DMS53 treated with DMSO at 0.1 percent for 48 hours (cell line): Measurements from ENCODE around the gene LTB4R2.

Experiments used
- DNase-seq: peaks from one replicate; lab custom pipeline; 2025; ENCODE audit not compliant: unreplicated experiment; lab: John Stamatoyannopoulos, UW

LTB4R2 gene

DNA sequence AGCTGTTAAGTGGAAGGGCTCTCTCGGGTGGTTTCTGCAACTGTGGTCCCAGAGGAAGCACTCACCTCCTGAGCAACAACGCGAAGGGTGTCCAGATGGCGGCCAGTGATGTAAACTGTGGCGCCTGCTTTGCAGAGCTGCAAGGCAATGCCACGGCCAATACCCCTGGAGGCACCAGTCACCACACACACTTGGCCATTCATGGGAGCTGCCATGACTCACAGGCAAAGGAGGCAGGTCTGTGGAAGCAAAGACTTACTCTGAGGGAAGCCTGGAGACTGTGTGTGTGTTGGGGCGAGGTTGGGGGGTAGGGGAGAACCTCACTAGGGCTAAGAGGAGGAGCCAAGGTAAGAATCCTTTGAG lies 11.1 kb upstream of the LTB4R2 start:
- no peak for DNase-seq

DNA sequence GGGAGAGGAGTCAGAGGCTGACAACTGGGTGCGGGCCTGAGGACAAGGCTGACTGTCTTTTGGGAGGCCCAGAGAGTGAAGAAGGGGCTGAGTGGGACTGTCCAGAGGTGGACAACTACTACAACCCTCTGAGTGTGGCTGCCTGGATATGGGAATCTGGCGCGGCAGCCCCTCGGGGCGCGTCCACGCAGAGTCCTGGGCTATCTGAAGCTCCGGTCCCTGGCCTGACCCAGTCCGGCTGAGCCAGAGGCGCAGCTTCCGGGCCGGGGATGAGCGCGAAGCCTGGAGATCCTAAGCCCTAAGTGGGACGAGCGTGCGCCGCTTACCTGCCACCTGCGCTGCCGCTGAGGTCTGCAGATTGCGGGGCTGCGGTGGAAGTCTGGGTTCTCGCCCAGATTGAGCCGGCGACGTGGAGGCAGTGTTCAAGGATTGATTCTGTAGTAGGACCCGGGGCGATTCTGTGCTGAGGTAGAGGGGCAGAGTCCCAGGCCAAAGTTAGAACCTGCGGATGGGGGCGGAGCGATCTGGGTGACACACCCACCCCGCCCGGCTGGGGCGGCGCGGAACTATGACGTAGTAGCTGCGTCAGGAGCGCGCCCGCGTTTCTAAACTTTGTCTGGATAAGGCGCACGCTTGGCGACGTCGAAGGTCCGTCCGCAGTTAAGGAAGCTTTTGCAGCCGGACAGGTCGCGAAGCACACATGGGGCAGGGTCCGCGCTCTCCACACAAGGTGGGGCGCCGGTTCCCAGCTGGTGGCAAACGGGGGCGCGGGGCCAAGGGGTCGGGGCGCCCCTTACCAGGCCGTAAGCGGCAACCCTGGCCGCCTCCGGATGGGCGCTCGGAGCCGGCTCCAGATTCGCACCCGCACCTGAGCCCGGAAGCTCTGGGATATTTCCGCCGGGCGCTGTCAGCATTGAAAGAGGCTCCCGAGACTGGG lies 10.4 kb upstream of the LTB4R2 start, which contains the start of the genes DHRS1 and NOP9:
DHRS1 (minus strand) TSS at position 526 of the 937 bp plus-strand sequence. CDS start 674 bp downstream, outside the sequence.
NOP9 (plus strand) TSS at position 596 of the 937 bp plus-strand sequence; CDS start at position 701, 105 bp downstream.
- DNase-seq = peak; percentile 54

DNA sequence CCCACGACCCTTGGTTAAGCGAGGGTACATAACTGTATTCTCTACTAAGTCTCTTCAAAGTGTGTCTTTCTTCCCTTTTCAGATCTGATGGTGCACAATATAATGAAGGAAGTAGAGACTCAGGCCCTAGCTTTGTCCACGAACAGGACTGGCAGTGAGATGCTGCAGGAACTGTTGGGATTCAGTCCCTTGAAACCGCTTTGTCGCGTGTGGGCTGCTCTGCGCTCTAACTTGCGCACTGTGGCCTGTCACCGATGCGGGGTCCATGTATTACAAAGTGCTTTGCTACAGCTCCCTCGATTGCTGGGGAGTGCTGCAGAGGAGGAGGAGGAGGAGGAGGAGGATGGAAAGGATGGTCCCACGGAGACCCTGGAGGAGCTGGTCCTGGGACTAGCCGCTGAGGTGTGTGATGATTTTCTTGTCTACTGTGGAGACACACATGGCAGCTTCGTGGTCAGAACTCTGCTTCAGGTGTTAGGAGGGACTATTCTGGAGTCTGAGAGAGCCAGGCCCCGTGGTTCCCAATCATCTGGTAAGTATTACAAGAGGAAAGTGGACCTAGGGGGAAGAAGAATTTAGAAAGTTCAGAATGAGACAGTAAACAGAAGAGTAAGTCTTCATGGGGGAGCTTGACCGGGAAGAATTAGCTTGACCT lies 9.5 kb upstream of the LTB4R2 start:
- DNase-seq = no peak

DNA sequence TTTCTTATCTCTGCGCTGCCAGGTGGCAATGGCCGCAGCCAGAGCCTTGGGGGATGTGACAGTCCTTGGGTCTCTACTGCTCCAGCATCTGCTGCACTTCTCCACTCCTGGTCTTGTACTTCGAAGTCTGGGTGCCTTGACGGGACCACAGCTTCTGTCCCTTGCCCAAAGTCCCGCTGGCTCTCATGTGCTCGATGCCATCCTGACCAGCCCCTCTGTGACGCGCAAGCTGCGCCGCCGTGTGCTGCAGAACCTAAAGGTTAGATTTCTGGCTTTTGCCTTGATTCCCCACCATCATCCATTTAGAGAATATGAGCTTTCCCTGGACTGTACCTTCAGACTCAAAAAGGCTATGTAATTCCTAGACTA lies 5.9 kb upstream of the LTB4R2 start:
- no peak for DNase-seq

DNA sequence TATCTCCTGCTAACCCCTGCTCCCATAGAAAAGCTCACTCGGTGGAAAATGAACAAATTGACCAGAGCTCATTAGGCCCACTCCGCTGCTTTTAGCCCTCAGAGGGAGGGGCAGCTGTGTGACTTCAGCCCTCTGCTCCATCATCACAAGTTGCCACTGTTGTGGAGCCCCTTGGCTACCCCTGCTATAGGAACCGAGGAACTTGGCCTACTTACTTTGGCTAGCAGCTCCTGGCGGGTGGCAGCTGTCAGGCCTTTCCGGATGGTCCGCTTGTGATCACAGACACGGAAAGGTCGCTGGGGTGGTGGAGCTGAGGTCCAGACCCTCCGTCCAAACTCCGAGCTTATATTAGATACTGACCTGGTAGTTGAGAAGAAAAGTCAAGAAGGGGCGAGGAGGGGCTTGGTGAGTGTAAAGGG lies 2.8 kb upstream of the LTB4R2 start:
- DNase-seq = no peak

DNA sequence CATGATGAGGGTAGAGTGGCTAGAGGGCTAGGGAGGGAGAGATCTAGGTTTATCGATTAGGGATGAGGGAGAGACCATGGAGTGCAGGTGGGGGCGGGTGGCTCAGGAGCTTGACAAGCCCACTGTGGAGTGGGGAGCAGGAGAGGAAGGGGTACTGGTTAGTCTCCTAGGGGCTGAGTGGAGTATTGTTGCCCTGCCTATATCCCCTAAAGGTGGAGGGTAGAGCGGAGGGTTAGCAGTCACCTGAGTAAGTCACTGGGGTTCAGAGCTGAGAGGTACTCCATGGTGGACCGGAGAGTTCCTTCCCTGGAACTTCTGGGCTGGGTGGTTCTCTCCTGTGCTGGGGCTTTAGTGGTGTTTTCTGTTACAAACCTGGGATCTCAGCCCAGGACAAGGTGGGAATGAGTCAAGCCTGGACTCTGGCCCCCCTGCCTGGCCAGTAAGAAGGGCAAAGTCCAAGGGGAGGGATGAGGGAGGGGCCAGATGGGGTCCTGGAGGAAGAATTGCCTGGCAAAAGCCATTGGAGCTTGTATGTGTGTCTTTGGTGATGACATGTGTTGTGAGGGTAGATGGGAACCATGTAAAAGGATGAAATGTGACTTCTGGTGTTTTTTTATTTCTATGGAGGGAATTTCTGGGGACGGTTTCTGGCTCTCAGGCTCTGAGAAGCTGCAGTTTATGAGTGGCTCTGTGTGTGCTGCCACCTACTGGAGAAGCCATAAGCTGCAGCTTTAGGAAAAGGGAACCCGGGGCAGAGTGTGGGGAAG lies 2.2 kb upstream of the LTB4R2 start, which contains the start of gene CIDEB:
CIDEB (minus strand) TSS at position 403 of the 767 bp plus-strand sequence; CDS start at position 284, 119 bp downstream.
- peak; percentile 14 for DNase-seq

DNA sequence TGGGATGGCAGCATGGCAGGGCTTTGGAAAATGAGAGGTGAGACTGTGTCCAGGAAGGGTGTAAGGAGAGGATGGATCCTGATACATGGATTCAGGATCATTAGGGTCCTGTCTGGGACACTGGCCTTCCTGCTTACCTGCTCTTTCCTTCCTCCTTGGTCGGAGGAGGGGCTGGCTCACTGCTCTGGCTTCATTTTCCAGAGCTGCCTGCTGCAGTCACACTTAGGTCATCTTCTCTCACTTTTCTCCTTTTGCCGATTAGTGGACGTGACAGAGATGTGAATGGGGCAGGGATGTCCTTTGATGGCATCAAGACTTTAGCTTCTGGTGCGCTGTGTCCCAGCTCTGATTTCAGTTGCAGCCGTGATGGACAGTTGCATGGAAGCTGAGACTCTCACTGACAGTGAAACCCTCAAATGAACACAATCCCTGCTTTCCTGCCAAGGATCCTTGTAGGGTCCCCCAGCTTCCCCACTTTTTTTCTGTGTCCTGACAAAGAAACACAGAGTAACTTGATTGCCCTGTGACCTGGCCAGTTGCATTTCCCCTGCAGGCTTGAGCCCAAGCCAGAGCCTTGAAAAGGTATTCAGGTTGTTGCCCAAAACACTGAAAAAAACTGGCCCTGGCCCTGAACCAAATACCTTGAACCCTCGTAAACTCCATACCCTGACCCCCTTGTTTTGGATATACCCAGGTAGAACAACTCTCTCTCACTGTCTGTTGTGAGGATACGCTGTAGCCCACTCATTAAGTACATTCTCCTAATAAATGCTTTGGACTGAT lies 1.4 kb upstream of the LTB4R2 start:
- DNase-seq = no peak

DNA sequence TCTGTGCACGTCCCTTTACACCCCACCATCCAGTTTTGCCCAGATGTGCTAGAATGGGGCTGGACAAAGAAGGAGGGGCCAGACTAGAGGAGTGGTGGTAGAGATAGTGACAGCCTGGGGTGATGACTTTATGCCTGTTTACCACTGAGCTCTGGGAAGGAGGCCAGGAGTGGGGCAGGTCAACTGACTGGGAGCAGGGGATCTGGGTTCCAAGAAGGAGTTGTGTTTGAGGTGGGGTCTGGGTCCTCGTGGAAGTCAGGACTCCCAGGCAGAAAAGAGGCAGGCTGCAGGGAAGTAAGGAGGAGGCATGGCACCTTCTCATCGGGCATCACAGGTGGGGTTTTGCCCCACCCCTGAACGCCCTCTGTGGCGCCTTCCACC lies 315 bp downstream of the LTB4R2 start:
- DNase-seq = no peak

DNA sequence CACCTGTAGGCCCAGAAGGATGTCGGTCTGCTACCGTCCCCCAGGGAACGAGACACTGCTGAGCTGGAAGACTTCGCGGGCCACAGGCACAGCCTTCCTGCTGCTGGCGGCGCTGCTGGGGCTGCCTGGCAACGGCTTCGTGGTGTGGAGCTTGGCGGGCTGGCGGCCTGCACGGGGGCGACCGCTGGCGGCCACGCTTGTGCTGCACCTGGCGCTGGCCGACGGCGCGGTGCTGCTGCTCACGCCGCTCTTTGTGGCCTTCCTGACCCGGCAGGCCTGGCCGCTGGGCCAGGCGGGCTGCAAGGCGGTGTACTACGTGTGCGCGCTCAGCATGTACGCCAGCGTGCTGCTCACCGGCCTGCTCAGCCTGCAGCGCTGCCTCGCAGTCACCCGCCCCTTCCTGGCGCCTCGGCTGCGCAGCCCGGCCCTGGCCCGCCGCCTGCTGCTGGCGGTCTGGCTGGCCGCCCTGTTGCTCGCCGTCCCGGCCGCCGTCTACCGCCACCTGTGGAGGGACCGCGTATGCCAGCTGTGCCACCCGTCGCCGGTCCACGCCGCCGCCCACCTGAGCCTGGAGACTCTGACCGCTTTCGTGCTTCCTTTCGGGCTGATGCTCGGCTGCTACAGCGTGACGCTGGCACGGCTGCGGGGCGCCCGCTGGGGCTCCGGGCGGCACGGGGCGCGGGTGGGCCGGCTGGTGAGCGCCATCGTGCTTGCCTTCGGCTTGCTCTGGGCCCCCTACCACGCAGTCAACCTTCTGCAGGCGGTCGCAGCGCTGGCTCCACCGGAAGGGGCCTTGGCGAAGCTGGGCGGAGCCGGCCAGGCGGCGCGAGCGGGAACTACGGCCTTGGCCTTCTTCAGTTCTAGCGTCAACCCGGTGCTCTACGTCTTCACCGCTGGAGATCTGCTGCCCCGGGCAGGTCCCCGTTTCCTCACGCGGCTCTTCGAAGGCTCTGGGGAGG lies 985 bp downstream of the LTB4R2 start, which contains the start of gene LTB4R:
LTB4R (plus strand) TSS at position 857 of the 959 bp plus-strand sequence. CDS start 4,150 bp downstream, outside the sequence.
- DNase-seq = peak; percentile 65

DNA sequence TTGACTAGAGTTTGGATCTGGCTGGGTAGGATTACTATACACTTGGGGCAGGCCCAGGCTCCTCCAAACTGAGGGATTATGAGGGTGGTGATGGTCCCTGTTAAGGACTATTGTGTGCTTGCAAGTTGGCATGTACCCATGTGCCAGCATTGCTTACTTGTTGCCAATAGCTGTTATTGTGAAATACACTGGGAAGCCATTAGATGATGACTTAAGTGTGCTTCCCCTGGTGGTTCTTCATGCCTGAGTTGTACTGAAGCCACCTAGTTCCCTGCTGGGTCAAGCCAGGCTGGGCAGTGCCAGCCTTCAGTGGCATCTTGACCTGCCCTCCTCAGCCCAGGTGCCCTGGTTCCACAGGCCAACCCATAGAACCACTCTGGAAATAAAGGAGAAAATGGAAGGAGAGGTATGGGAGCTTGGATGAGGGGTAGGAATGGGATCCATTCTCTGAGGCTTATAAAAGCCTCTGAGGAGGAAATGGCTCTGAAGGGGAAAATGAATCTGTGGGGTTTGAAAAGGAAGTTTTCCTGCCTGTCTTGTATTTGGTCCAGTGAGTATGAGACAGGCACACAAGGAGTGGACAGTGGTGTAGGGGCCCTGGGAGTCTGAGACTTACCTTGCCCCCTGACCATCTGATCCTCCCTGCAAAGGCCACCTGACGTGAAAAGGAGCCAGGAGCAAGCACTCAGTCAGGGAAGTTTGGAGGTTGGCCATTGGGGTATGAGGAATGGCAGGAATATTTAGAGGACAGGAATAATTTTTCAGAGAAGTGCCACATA lies 2.1 kb downstream of the LTB4R2 start:
- no peak for DNase-seq

DNA sequence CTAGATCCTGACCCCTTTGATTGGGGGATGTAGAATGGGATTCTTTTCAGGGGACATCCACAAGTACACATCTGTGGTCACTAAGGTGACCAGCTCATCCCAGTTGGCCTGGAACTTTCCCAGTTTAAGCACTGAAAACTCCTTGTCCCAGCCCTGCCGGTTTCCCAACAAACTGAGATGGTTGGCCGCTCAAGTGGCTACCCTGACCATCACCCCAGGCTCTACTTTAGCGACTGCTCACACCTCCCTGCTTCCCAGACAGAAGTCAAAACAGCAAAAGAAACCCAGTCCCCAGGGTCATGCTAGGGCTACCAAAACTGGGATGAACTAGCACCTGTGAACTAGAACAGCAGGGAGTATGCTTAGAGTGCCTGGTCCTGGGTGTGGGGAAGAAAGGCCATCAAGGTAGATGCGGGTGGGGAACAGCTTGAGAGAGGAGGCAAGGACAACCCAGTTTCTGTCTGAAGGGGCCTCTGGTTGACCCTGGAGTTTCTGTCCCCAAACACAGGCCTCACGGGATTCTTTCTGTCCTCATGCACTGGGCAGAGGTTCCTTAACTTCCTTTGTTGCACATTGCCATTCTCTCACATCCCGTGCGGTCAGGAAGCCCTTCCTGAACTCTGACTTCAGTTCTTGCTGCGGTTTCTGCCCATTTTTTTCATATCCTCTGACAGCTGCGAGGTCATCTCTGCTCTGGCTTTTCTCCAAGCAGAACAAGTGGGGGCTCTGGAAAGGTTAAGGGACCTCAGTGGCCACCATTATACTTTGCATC lies 3.0 kb downstream of the LTB4R2 start:
- DNase-seq = no peak

DNA sequence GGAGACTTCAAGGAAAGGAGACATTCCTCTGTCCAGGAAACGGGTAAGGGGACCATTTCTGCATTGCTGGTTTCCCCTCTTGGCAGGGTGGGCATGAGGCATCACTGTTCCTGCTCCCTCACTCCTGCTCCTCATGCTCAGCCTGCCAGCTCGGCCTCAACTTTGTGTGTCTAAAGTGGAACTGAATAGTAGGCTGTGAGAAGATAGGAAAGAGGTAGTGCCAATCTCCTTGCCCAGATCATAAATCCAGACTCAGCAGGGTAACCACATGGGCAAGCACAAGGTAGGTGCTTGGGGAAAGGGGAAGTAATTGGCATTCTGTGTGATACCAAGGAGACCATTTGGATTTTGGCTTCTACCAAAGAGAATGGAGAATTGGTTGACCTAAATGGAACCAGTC lies 4.0 kb downstream of the LTB4R2 start:
- no peak for DNase-seq

DNA sequence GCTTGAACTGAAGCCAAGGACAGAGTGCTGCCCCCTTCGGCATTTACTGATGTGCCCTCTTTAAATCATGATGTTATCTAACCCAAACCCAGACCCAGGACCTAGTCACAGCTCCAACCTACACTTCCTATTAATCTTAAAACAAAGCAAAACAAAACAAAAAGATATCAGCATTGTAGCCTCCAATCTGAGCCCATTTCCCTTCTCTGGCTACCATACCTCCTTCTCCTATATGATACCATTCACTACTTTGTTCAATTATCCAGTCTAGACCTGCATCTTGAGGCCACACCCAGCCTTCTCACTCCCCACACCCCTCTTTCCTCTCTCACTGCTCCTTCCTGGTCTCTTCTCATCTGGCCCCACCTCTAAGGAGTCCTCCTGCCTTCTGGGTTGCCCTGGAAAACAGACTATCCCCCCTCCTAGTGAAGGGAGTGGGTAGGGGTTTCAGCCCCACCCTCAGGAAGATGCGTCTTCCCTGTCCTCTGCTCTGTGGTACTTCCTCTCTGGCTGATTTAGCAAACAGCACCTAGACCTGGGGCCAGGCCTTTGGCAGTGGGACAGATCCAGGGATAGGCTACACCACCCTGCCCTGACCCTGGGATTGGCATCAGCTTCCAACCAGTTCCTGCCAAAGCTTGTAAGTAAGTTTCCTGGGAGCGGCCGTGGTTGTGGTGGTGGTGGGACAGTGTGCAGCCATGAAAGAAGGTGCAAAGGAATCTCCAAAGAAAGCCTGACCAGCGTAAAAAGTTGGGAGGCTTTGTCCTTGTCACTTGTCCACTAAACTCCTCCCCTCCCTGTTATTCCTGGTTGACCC lies 4.6 kb downstream of the LTB4R2 start:
- DNase-seq = no peak

DNA sequence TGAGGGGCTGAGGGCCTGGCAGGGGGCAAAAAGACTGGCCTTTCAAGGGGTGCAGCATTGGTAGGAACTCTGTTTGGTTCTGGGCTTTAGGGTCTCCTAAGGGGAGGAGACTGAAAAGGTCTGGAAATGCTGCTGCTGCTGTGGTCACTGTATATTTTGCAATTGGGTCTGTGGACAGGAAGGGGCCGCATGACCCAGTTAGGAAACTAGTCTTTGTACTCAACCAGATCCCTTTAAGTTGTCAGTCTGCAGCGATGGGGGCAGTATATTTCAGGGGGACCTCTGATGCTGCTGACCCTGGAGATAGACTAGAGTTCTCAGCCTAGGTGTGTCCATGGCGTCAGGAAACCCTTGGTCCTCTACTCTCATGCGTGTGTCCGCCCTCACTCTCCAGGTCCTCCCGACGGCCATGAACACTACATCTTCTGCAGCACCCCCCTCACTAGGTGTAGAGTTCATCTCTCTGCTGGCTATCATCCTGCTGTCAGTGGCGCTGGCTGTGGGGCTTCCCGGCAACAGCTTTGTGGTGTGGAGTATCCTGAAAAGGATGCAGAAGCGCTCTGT lies 5.4 kb downstream of the LTB4R2 start:
- no peak for DNase-seq

DNA sequence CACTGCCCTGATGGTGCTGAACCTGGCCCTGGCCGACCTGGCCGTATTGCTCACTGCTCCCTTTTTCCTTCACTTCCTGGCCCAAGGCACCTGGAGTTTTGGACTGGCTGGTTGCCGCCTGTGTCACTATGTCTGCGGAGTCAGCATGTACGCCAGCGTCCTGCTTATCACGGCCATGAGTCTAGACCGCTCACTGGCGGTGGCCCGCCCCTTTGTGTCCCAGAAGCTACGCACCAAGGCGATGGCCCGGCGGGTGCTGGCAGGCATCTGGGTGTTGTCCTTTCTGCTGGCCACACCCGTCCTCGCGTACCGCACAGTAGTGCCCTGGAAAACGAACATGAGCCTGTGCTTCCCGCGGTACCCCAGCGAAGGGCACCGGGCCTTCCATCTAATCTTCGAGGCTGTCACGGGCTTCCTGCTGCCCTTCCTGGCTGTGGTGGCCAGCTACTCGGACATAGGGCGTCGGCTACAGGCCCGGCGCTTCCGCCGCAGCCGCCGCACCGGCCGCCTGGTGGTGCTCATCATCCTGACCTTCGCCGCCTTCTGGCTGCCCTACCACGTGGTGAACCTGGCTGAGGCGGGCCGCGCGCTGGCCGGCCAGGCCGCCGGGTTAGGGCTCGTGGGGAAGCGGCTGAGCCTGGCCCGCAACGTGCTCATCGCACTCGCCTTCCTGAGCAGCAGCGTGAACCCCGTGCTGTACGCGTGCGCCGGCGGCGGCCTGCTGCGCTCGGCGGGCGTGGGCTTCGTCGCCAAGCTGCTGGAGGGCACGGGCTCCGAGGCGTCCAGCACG lies 6.1 kb downstream of the LTB4R2 start:
- no peak for DNase-seq

DNA sequence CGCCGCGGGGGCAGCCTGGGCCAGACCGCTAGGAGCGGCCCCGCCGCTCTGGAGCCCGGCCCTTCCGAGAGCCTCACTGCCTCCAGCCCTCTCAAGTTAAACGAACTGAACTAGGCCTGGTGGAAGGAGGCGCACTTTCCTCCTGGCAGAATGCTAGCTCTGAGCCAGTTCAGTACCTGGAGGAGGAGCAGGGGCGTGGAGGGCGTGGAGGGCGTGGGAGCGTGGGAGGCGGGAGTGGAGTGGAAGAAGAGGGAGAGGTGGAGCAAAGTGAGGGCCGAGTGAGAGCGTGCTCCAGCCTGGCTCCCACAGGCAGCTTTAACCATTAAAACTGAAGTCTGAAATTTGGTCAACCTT lies 6.6 kb downstream of the LTB4R2 start:
- no peak for DNase-seq
